Measurements from ENCODE around the gene STAM2. TPM values are rescaled to one million over a fixed set of nuclear protein-coding genes. Genes with fewer than 3 reads are reported as not detected.

Gene STAM2
- total RNA-seq, 2 donors from 2014 or later = 41.1 to 54.6 TPM

DNA sequence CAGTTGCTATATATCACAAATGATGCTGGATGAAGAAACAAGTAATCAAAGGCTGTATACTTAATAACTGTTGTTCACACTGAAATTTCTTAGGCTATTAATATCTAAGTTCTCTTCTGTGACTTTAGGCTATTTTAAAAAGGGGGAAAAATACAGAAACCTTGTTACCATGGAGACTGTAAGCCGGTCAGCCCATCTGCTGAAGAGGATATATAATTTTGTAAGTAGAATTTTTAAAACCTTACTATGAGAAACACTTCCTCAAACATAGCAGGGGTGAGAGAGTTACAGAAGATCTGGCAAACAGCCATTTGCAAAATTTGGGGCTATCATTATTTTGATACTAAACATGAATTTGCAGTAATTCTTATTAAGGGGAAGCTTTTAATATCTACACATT lies 104.5 kb downstream of the STAM2 start:
- Histone ChIP-seq H3K27me3 (replicated peaks; ENCODE audit: insufficient read depth) (no peaks in the 10 kb centered on the region), H3K9me3 (no peaks in the 10 kb centered on the region), H3K27ac (no peak overlapping the region), H3K4me3 (no peak overlapping the region), H3K36me3 (no peaks in the 10 kb centered on the region), H3K4me1 (ENCODE audit: control insufficient read depth in 1 of 2, low read depth in 2 of 2) (peaks cover 0 to 13% of the 10 kb centered on the region in 2 donors)
- DNase-seq (ENCODE audit: low spot score) (no peak), ATAC-seq (ENCODE audit: insufficient number of reproducible peaks, low FRiP score, low read depth) (no peak)
- no peak for TF ChIP-seq CTCF (IDR thresholded peaks at IDR 0.05)

DNA sequence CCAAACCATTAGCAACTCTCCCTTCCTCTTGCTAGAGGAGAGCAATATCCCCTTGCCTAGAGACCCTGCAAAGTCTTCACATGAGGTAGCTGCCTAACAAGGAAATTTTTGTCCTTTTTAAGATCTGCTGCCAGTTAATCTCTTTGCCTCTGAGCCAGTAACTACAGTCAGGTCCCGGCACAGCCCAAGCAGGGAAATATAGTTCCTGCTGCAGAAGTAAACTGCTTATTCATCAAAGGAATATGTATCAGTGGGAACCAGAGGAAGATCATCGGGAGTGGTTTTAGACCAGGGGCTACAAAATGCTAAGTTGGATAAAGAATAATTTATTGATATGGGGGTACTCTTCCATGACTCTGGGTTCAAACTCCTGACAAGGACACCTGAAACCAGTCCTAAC lies 107.3 kb downstream of the STAM2 start:
- Histone ChIP-seq H3K4me1 (ENCODE audit: control insufficient read depth in 1 of 2, low read depth in 2 of 2) (no peaks in the 10 kb centered on the region), H3K4me3 (no peak overlapping the region), H3K27ac (no peak overlapping the region), H3K36me3 (no peaks in the 10 kb centered on the region), H3K27me3 (replicated peaks; ENCODE audit: insufficient read depth) (no peaks in the 10 kb centered on the region), H3K9me3 (no peaks in the 10 kb centered on the region)
- no peak for TF ChIP-seq CTCF (IDR thresholded peaks at IDR 0.05)
- ATAC-seq (ENCODE audit: insufficient number of reproducible peaks, low FRiP score, low read depth) (no peak), DNase-seq (ENCODE audit: low spot score) (no peak)

DNA sequence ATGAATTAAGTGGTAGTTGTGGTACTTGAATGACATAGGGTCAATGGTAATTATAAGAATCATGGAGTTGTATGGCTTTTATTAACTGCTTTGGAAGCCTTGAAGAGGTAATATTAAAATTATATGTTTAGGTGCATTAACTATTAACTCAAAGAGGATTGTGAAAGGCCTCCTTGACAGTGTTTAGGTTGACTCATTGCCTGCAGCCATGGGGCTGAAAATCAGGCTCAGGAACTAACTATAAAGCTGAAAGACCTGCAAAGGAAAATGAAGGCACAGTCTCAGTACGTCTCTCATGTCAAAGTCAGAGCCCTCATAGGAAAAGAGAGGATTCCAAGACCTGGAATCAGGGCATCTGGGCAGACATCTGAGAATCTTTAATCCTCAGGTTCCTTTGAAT lies 107.7 kb downstream of the STAM2 start:
- Histone ChIP-seq H3K36me3 (no peaks in the 10 kb centered on the region), H3K9me3 (no peaks in the 10 kb centered on the region), H3K4me3 (no peak overlapping the region), H3K27me3 (replicated peaks; ENCODE audit: insufficient read depth) (no peaks in the 10 kb centered on the region), H3K27ac (no peak overlapping the region), H3K4me1 (ENCODE audit: control insufficient read depth in 1 of 2, low read depth in 2 of 2) (no peaks in the 10 kb centered on the region)
- ATAC-seq (ENCODE audit: insufficient number of reproducible peaks, low FRiP score, low read depth) = no peak
- TF ChIP-seq CTCF (IDR thresholded peaks at IDR 0.05) = no peak
- DNase-seq (ENCODE audit: low spot score) = no peak

Other genes with a start within 250 kb of the STAM2 start
- 10 to 100 TPM in 1 of 2 donors, 1 to 10 TPM in 1; 5.6 to 13.8 TPM for gene CACNB4, start 76.7 kb downstream of the STAM2 start, total RNA-seq
- 10 to 100 TPM; 30.6 to 87.0 TPM for gene FMNL2, start 159.4 kb upstream of the STAM2 start, total RNA-seq